Activated T-cell treated with anti-CD3 and anti-CD28 coated beads, Interleukin-2, amount 50 U/mL, for 72 hours (primary cell): ENCODE measurements around the gene ACAN. TPM values are rescaled to one million over a fixed set of nuclear protein-coding genes. Genes with fewer than 3 reads are reported as not detected.

Source experiments
- ATAC-seq, 2 donors: fragments of 150-1000 bp; cut with Tn5 transposase; replicated peaks in 1 of 2; 2 replicates each; pipeline ENCODE4 v1.10.0; 2021; ENCODE audit warnings: moderate library complexity in 2 of 2, mild to moderate bottlenecking in 1 of 2
- DNase-seq, 2 donors: peaks; one replicate each; pipeline ENCODE4 v3.0.0; 2021 to 2022; ENCODE audit warnings: mixed read lengths in 1 of 2
- H3K27ac Mint-ChIP-seq: one replicate; pipeline ENCODE4 v1.8.0; 2022; ENCODE audit warnings: mild to moderate bottlenecking, moderate library complexity, mixed read lengths
- H3K27me3 Mint-ChIP-seq: one replicate; pipeline ENCODE4 v1.8.0; 2022; ENCODE audit warnings: low read depth, mixed read lengths
- H3K36me3 Mint-ChIP-seq, 2 donors: one replicate each; pipeline ENCODE4 v1.8.0; 2022; ENCODE audit warnings: mixed read lengths in 2 of 2, mild to moderate bottlenecking in 1 of 2; ENCODE audit not compliant: insufficient read depth in 2 of 2
- H3K4me1 Mint-ChIP-seq: one replicate; pipeline ENCODE4 v1.8.0; 2022; ENCODE audit warnings: low read depth, mixed read lengths
- H3K4me3 Mint-ChIP-seq, 2 donors: one replicate each; pipeline ENCODE4 v1.8.0; 2022; ENCODE audit warnings: mild to moderate bottlenecking in 2 of 2, mixed read lengths in 2 of 2, moderate library complexity in 2 of 2
- H3K9me3 Mint-ChIP-seq, 2 donors: one replicate each; pipeline ENCODE4 v1.8.0; 2022; ENCODE audit warnings: mixed read lengths in 2 of 2
- total RNA-seq, 2 donors: library from RNA; stranded (reverse); gene quantifications; one replicate each; pipeline ENCODE4 v1.2.3, GENCODE V29; 2022

ACAN gene
- total RNA-seq, 2 donors from 2014 or later: not detected

- no peak for ATAC-seq
- Mint-ChIP-seq H3K4me1 (no peaks in the 10 kb centered on the region), H3K27me3 (no peaks in the 10 kb centered on the region), H3K4me3 (no peak overlapping the region), H3K9me3 (no peaks in the 10 kb centered on the region), H3K36me3 (peaks cover 1 to 4% of the 10 kb centered on the region in 2 donors), H3K27ac (no peak overlapping the region)
- no peak for DNase-seq
Measured at GRCh38 chr15:88877415-88877814, 74.2 kb downstream of the ACAN start.

- Mint-ChIP-seq H3K36me3 (peaks cover 1 to 4% of the 10 kb centered on the region in 2 donors), H3K9me3 (no peaks in the 10 kb centered on the region), H3K27ac (no peak overlapping the region), H3K4me1 (no peaks in the 10 kb centered on the region), H3K4me3 (no peak overlapping the region), H3K27me3 (no peaks in the 10 kb centered on the region)
- no peak for ATAC-seq
- no peak for DNase-seq
Measured at GRCh38 chr15:88877906-88878305, 74.7 kb downstream of the ACAN start.

GRCh38 chr15:88878720-88879184, 75.5 kb downstream of the ACAN start:
- Mint-ChIP-seq H3K27me3 (no peaks in the 10 kb centered on the region), H3K27ac (peak overlapping the region; percentile 56), H3K4me3 (no peak overlapping the region), H3K4me1 (no peaks in the 10 kb centered on the region), H3K36me3 (peaks cover 3 to 4% of the 10 kb centered on the region in 2 donors), H3K9me3 (no peaks in the 10 kb centered on the region)
- DNase-seq: peak; percentile 39 to 49
- peak; percentile 66 to 72 for ATAC-seq

GRCh38 chr15:88880944-88881740, 77.9 kb downstream of the ACAN start:
- Mint-ChIP-seq H3K27ac (no peak overlapping the region), H3K36me3 (peaks cover 6% of the 10 kb centered on the region in 2 donors), H3K4me3 (no peak overlapping the region), H3K9me3 (no peaks in the 10 kb centered on the region), H3K27me3 (no peaks in the 10 kb centered on the region), H3K4me1 (no peaks in the 10 kb centered on the region)
- no peak for DNase-seq
- no peak for ATAC-seq

GRCh38 chr15:88881775-88882174, 78.5 kb downstream of the ACAN start:
- DNase-seq (no peak), ATAC-seq (no peak)
- no peak overlapping the region for H3K4me3 Mint-ChIP-seq
- H3K27ac Mint-ChIP-seq: no peak overlapping the region
- no peaks in the 10 kb centered on the region for H3K27me3 Mint-ChIP-seq
- H3K4me1 Mint-ChIP-seq: no peaks in the 10 kb centered on the region
- H3K9me3 Mint-ChIP-seq: no peaks in the 10 kb centered on the region
- H3K36me3 Mint-ChIP-seq: peaks cover 4 to 6% of the 10 kb centered on the region in 2 donors

GRCh38 chr15:88882785-88883184, 79.5 kb downstream of the ACAN start:
- H3K36me3 Mint-ChIP-seq: peaks cover 4 to 6% of the 10 kb centered on the region in 2 donors
- no peaks in the 10 kb centered on the region for H3K4me1 Mint-ChIP-seq
- no peaks in the 10 kb centered on the region for H3K9me3 Mint-ChIP-seq
- H3K4me3 Mint-ChIP-seq: no peak overlapping the region
- no peak overlapping the region for H3K27ac Mint-ChIP-seq
- H3K27me3 Mint-ChIP-seq: no peaks in the 10 kb centered on the region
- DNase-seq (no peak), ATAC-seq (no peak)

GRCh38 chr15:88887068-88887580, 83.9 kb downstream of the ACAN start:
- ATAC-seq: no peak
- Mint-ChIP-seq H3K27ac (no peak overlapping the region), H3K36me3 (peaks cover 4 to 10% of the 10 kb centered on the region in 2 donors), H3K27me3 (no peaks in the 10 kb centered on the region), H3K9me3 (no peaks in the 10 kb centered on the region), H3K4me3 (no peak overlapping the region), H3K4me1 (peaks cover 6% of the 10 kb centered on the region)
- no peak for DNase-seq

GRCh38 chr15:88888719-88889118, 85.5 kb downstream of the ACAN start:
- peaks cover 4 to 8% of the 10 kb centered on the region in 2 donors for H3K36me3 Mint-ChIP-seq
- no peak overlapping the region for H3K27ac Mint-ChIP-seq
- no peaks in the 10 kb centered on the region for H3K27me3 Mint-ChIP-seq
- no peak for ATAC-seq
- no peak for DNase-seq
- no peak overlapping the region for H3K4me3 Mint-ChIP-seq
- H3K4me1 Mint-ChIP-seq: peaks cover 14% of the 10 kb centered on the region
- H3K9me3 Mint-ChIP-seq: no peaks in the 10 kb centered on the region

- Mint-ChIP-seq H3K4me3 (no peak overlapping the region), H3K36me3 (peaks cover 0 to 6% of the 10 kb centered on the region in 2 donors), H3K27ac (no peak overlapping the region), H3K4me1 (peaks cover 24% of the 10 kb centered on the region), H3K27me3 (no peaks in the 10 kb centered on the region), H3K9me3 (no peaks in the 10 kb centered on the region)
- no peak for DNase-seq
- no peak for ATAC-seq
Measured at GRCh38 chr15:88890495-88890894, 87.3 kb downstream of the ACAN start.

- Mint-ChIP-seq H3K4me3 (no peak overlapping the region), H3K27ac (no peak overlapping the region), H3K4me1 (peaks cover 32% of the 10 kb centered on the region), H3K9me3 (no peaks in the 10 kb centered on the region), H3K36me3 (peaks cover 0 to 5% of the 10 kb centered on the region in 2 donors), H3K27me3 (no peaks in the 10 kb centered on the region)
- ATAC-seq (no peak), DNase-seq (no peak)
Measured at GRCh38 chr15:88891540-88892254, 88.5 kb downstream of the ACAN start.

- peaks cover 46% of the 10 kb centered on the region for H3K4me1 Mint-ChIP-seq
- ATAC-seq (peak; percentile 66 to 77), DNase-seq (peak; percentile 88 to 89)
- H3K27me3 Mint-ChIP-seq: no peaks in the 10 kb centered on the region
- peaks cover 0 to 5% of the 10 kb centered on the region in 2 donors for H3K36me3 Mint-ChIP-seq
- no peak overlapping the region for H3K27ac Mint-ChIP-seq
- H3K9me3 Mint-ChIP-seq: no peaks in the 10 kb centered on the region
- peak overlapping the region; percentile 76 to 94 for H3K4me3 Mint-ChIP-seq
Measured at GRCh38 chr15:88894348-88894818, 91.1 kb downstream of the ACAN start.

GRCh38 chr15:88894819-88895767, 91.9 kb downstream of the ACAN start, which contains the start of gene HAPLN3:
Gene HAPLN3 (minus strand): TSS chr15:88895544. CDS start chr15:88887298, 8,246 bp downstream.
- Mint-ChIP-seq H3K27me3 (no peaks in the 10 kb centered on the region), H3K9me3 (no peaks in the 10 kb centered on the region), H3K4me1 (peaks cover 46% of the 10 kb centered on the region), H3K36me3 (peaks cover 0 to 5% of the 10 kb centered on the region in 2 donors), H3K27ac (peak within 1 kb of the TSS; percentile 36), H3K4me3 (peak within 1 kb of the TSS; percentile 76 to 94)
- peak; percentile 70 to 80 for DNase-seq
- peak; percentile 69 for ATAC-seq
